HepG2 (cell line): ENCODE measurements around the gene BEAN1. TPM values are rescaled to one million over a fixed set of nuclear protein-coding genes. Genes with fewer than 3 reads are reported as not detected.

Experiments
- DMTF1 ChIP-seq: sonication (generic); formaldehyde crosslinking; IDR thresholded peaks from 2 replicates; pipeline ENCODE4 v1.4.0; 2020; ENCODE audit warnings: mild to moderate bottlenecking, missing genetic modification reagents
- EED ChIP-seq: sonication (generic); formaldehyde crosslinking; IDR thresholded peaks from 2 replicates; pipeline ENCODE4 v1.5.0; 2020; ENCODE audit warnings: mild to moderate bottlenecking, missing genetic modification reagents
- GPBP1L1 ChIP-seq: sonication (generic); formaldehyde crosslinking; IDR thresholded peaks from 2 replicates; pipeline ENCODE4 v1.5.0; 2020; ENCODE audit warnings: mild to moderate bottlenecking, missing genetic modification reagents
- PCBP1 ChIP-seq: fragments of 200-400 bp; formaldehyde crosslinking; IDR thresholded peaks from 2 replicates; pipeline ENCODE4 v1.6.1; 2017; ENCODE audit warnings: mild to moderate bottlenecking, low read depth, low read length, borderline replicate concordance
- PRPF4 ChIP-seq: fragments of 200-400 bp; formaldehyde crosslinking; IDR thresholded peaks from 2 replicates; pipeline ENCODE4 v1.6.1; 2016; ENCODE audit warnings: low read length, low read depth; ENCODE audit not compliant: poor library complexity, severe bottlenecking
- REPIN1 ChIP-seq: sonication (generic); formaldehyde crosslinking; IDR thresholded peaks from 2 replicates; pipeline ENCODE4 v1.8.0; 2022; ENCODE audit warnings: missing genetic modification reagents, low read depth, mild to moderate bottlenecking, borderline replicate concordance
- SP1 ChIP-seq, 2 experiments: fragments of 450-650 bp in 1 of 2; sonication (generic) in 1 of 2; formaldehyde crosslinking in 1 of 2; IDR thresholded peaks; 2 replicates each; pipeline versions ENCODE4 v1.4.0 to v1.6.1; 2016 to 2020; ENCODE audit warnings: missing genetic modification reagents in 1 of 2
- TEAD3 ChIP-seq: optimal IDR thresholded peaks from 2 replicates; pipeline ENCODE3; 2016; ENCODE audit warnings: borderline replicate concordance
- ZFP37 ChIP-seq: sonication (generic); formaldehyde crosslinking; IDR thresholded peaks from 2 replicates; pipeline ENCODE4 v1.4.0; 2020; ENCODE audit warnings: missing genetic modification reagents, borderline replicate concordance
- ZFYVE20 ChIP-seq: sonication (generic); formaldehyde crosslinking; IDR thresholded peaks from 2 replicates; pipeline ENCODE4 v1.8.0; 2023; ENCODE audit warnings: low read depth, mild to moderate bottlenecking, moderate library complexity, missing genetic modification reagents, borderline replicate concordance
- ZNF280B ChIP-seq: sonication (generic); formaldehyde crosslinking; IDR thresholded peaks from 2 replicates; pipeline ENCODE4 v1.5.0; 2020; ENCODE audit warnings: missing genetic modification reagents, mild to moderate bottlenecking, borderline replicate concordance
- ZNF292 ChIP-seq: sonication (generic); formaldehyde crosslinking; IDR thresholded peaks from 2 replicates; pipeline ENCODE4 v1.8.1; 2022; ENCODE audit warnings: mild to moderate bottlenecking, low read depth, missing genetic modification reagents, borderline replicate concordance
- ZNF598 ChIP-seq: sonication (generic); formaldehyde crosslinking; IDR thresholded peaks from 2 replicates; pipeline ENCODE4 v1.5.1; 2020; ENCODE audit warnings: mild to moderate bottlenecking, missing genetic modification reagents, borderline replicate concordance
- polyA plus RNA-seq, 8 experiments: library from polyadenylated mRNA; depleted of rRNA in 3 of 8; stranded (reverse) in 7 of 8; unstranded in 1 of 8; fragments of >200 nt; fragmentation: Illumina TruSeq in 4 of 8; extraction: Trizol in 4 of 8; gene quantifications; 2 replicates each; pipeline versions ENCODE4 v1.2.1 to v1.2.3, GENCODE V29; 2011 to 2016; ENCODE audit warnings: low read depth in 4 of 8, missing spikeins in 1 of 8, mixed read lengths in 1 of 8; ENCODE audit not compliant: insufficient read depth in 1 of 8
- total RNA-seq, 5 experiments: library from RNA; depleted of rRNA; stranded (reverse); fragments of >200 nt; fragmentation: Illumina TruSeq; extraction: Trizol; gene quantifications; 2 replicates each; pipeline ENCODE4 v1.2.3, GENCODE V29; 2016; ENCODE audit warnings: low read depth in 1 of 5
- TF ChIP-seq, protein P1 (sequence below): sonication (generic); formaldehyde crosslinking; IDR thresholded peaks from 2 replicates; pipeline ENCODE4 v1.5.1; 2020; ENCODE audit warnings: mild to moderate bottlenecking, missing genetic modification reagents, borderline replicate concordance
- TF ChIP-seq, protein P2 (sequence below): sonication (generic); formaldehyde crosslinking; IDR thresholded peaks from 2 replicates; pipeline ENCODE4 v1.4.0; 2020; ENCODE audit warnings: low read depth, missing genetic modification reagents

The BEAN1 gene
- total and polyA plus RNA-seq, 2 of the 13 experiments (the other 11 are each of a cell fraction or from before 2014, with no cell fraction given): 0.53 to 1.4 TPM

- TF ChIP-seq DMTF1 (CRISPR knock-in tag): 0 out of 2 replicates have a peak, but pooled peaks have one; percentile 7
- TF ChIP-seq ZFYVE20 (CRISPR knock-in tag): no peak
- peak; percentile 85 for TF ChIP-seq TEAD3 (CRISPR knock-in tag)
- peak; percentile 85 for TF ChIP-seq REPIN1 (CRISPR knock-in tag)
- no peak; the same call in 1 of the 2 replicates for TF ChIP-seq ZNF598 (CRISPR knock-in tag)
- peak; percentile 90 for TF ChIP-seq ZNF292
- TF ChIP-seq, protein P1, sequence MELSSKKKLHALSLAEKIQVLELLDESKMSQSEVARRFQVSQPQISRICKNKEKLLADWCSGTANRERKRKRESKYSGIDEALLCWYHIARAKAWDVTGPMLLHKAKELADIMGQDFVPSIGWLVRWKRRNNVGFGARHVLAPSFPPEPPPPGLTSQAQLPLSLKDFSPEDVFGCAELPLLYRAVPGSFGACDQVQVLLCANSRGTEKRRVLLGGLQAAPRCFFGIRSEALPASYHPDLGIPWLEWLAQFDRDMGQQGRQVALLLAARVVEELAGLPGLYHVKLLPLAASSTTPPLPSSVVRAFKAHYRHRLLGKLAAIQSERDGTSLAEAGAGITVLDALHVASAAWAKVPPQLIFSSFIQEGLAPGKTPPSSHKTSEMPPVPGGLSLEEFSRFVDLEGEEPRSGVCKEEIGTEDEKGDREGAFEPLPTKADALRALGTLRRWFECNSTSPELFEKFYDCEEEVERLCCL (CRISPR knock-in tag): no peak
- TF ChIP-seq ZFP37 (CRISPR knock-in tag): peak; percentile 96
- no peak for TF ChIP-seq GPBP1L1
- 0 out of 2 replicates have a peak, but pooled peaks have one; percentile 32 for TF ChIP-seq EED (CRISPR knock-in tag)
- TF ChIP-seq PCBP1: no peak
- TF ChIP-seq PRPF4: no peak
- no peak for TF ChIP-seq SP1 (IDR thresholded peaks at IDR 0.05)
- peak; percentile 58; the same call in 1 of the 2 replicates for TF ChIP-seq SP1 (CRISPR knock-in tag; IDR thresholded peaks at IDR 0.05)
- TF ChIP-seq, protein P2, sequence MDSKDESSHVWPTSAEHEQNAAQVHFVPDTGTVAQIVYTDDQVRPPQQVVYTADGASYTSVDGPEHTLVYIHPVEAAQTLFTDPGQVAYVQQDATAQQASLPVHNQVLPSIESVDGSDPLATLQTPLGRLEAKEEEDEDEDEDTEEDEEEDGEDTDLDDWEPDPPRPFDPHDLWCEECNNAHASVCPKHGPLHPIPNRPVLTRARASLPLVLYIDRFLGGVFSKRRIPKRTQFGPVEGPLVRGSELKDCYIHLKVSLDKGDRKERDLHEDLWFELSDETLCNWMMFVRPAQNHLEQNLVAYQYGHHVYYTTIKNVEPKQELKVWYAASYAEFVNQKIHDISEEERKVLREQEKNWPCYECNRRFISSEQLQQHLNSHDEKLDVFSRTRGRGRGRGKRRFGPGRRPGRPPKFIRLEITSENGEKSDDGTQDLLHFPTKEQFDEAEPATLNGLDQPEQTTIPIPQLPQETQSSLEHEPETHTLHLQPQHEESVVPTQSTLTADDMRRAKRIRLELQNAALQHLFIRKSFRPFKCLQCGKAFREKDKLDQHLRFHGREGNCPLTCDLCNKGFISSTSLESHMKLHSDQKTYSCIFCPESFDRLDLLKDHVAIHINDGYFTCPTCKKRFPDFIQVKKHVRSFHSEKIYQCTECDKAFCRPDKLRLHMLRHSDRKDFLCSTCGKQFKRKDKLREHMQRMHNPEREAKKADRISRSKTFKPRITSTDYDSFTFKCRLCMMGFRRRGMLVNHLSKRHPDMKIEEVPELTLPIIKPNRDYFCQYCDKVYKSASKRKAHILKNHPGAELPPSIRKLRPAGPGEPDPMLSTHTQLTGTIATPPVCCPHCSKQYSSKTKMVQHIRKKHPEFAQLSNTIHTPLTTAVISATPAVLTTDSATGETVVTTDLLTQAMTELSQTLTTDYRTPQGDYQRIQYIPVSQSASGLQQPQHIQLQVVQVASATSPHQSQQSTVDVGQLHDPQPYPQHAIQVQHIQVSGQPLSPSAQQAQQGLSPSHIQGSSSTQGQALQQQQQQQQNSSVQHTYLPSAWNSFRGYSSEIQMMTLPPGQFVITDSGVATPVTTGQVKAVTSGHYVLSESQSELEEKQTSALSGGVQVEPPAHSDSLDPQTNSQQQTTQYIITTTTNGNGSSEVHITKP (CRISPR knock-in tag): peak; percentile 65; the same call in 1 of the 2 replicates
- TF ChIP-seq ZNF280B (CRISPR knock-in tag): peak; percentile 87; the same call in 1 of the 2 replicates
Measured at GRCh38 chr16:66516808-66517585, 89.9 kb downstream of the BEAN1 start (continued).
